A673 (cell line): ENCODE data around the gene AANAT. TPM values are rescaled to one million over a fixed set of nuclear protein-coding genes. Genes with fewer than 3 reads are reported as not detected.

ENCODE experiments used
- BruUV-seq: library from RNA; stranded (reverse); fragments of 400-500 nt; replicated peaks from 2 replicates; lab custom pipeline; 2021; lab: Mats Ljungman, UMichigan
- CTCF ChIA-PET: fragments of 300-600 bp; sonication (Branson Sonifier 250); formaldehyde crosslinking; loops from one replicate; lab custom pipeline; 2022; ENCODE audit warnings: antibody characterized with exemption; lab: Charles Lee
- POLR2A ChIA-PET: fragments of 300-600 bp; sonication (Branson Sonifier 250); formaldehyde crosslinking; loops from one replicate; lab custom pipeline; 2022; ENCODE audit warnings: antibody characterized with exemption; ENCODE audit not compliant: low non-redundant PET; lab: Charles Lee
- DNase-seq: peaks from one replicate; pipeline ENCODE4 v3.0.0-alpha.2; 2015; ENCODE audit warnings: low spot score
- H3K27ac ChIP-seq: fragments of 200-600 bp; sonication (generic); 2 replicates; pipeline ENCODE4 v1.5.1; 2016; ENCODE audit warnings: mixed run types, low read depth, mild to moderate bottlenecking, mixed read lengths, antibody characterized with exemption, low read length; ENCODE audit not compliant: poor library complexity, severe bottlenecking
- H3K27me3 ChIP-seq: fragments of 200-600 bp; sonication (generic); replicated peaks from 2 replicates; pipeline ENCODE4 v1.6.1; 2017; ENCODE audit warnings: mixed run types, low read depth, mild to moderate bottlenecking, mixed read lengths, antibody characterized with exemption, low read length; ENCODE audit not compliant: insufficient read depth, poor library complexity
- H3K36me3 ChIP-seq: fragments of 200-600 bp; sonication (generic); 2 replicates; pipeline ENCODE4 v1.6.1; 2016; ENCODE audit warnings: mixed run types, mild to moderate bottlenecking, mixed read lengths, antibody characterized with exemption, low read length; ENCODE audit not compliant: insufficient read depth, poor library complexity, severe bottlenecking
- H3K4me1 ChIP-seq: fragments of 200-600 bp; sonication (generic); 2 replicates; pipeline ENCODE4 v1.6.1; 2017; ENCODE audit warnings: mixed run types, mild to moderate bottlenecking, mixed read lengths, antibody characterized with exemption, low read length; ENCODE audit not compliant: insufficient read depth, poor library complexity, severe bottlenecking
- H3K4me3 ChIP-seq: fragments of 200-600 bp; sonication (generic); 2 replicates; pipeline ENCODE4 v1.5.1; 2016; ENCODE audit warnings: low read depth, mixed run types, mild to moderate bottlenecking, mixed read lengths, low read length; ENCODE audit not compliant: poor library complexity, severe bottlenecking
- H3K9me3 ChIP-seq: fragments of 200-600 bp; sonication (generic); 2 replicates; pipeline ENCODE4 v1.6.1; 2016; ENCODE audit warnings: mixed run types, low read depth, mild to moderate bottlenecking, mixed read lengths, antibody characterized with exemption, low read length; ENCODE audit not compliant: poor library complexity, severe bottlenecking
- EZH2 ChIP-seq: fragments of 200-600 bp; sonication (generic); IDR thresholded peaks from 2 replicates; pipeline ENCODE4 v1.6.1; 2017; ENCODE audit warnings: borderline replicate concordance, low read depth, mild to moderate bottlenecking, mixed read lengths, antibody characterized with exemption, low read length; ENCODE audit not compliant: poor library complexity, severe bottlenecking
- intact Hi-C: fragments of 100-400 bp; cut with micrococcal nuclease; formaldehyde crosslinking; loops from one replicate; pipeline ENCODE4 v1.10.0; 2022; ENCODE audit not compliant: unreplicated experiment
- total RNA-seq: library from RNA; stranded (reverse); gene quantifications from 2 replicates; pipeline ENCODE4 v1.2.3, GENCODE V29; 2021
- TF ChIP-seq, protein P1 (sequence below): fragments of 300-800, 200-600 bp; sonication (generic); conservative IDR thresholded peaks from 2 replicates; pipeline ENCODE4 v1.5.1; 2017; ENCODE audit warnings: low read depth, mild to moderate bottlenecking, antibody characterized with exemption, low read length, moderate library complexity, mixed read lengths

Gene AANAT
- total RNA-seq, 1 experiment from 2014 or later, result not detected

DNA sequence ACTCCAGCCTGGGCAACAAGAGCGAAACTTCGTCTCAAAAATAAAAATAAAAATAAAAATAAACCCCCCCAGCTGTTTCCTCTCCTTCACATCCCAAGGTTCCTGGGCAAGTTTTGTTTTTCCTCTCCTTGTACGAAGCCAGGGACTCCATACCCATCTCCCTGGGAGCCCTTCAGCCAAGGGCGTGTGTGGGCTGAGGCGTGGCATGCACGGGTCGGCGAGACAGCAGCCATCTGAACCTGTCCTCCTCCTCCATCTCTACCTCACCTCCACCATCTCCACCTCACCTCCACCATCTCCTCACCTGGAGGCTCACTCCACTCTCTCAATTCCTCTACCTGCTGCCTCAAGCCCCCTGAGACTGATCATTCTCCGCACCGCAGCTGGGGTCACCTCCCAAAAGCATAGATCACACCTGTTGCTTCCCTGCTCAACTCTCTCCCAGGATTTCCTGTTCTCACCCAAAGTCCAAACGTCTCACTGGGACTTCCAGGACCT is 16.9 kb downstream of the AANAT start:
- POLR2A ChIA-PET, result no interaction called here
- Histone ChIP-seq H3K27me3 (no peaks in the 10 kb centered on the region), H3K9me3 (no peaks in the 10 kb centered on the region), H3K4me3 (no peak overlapping the region), H3K27ac (no peak overlapping the region), H3K4me1 (no peaks in the 10 kb centered on the region), H3K36me3 (no peaks in the 10 kb centered on the region)
- CTCF ChIA-PET, result no interaction called here
- TF ChIP-seq, protein P1, sequence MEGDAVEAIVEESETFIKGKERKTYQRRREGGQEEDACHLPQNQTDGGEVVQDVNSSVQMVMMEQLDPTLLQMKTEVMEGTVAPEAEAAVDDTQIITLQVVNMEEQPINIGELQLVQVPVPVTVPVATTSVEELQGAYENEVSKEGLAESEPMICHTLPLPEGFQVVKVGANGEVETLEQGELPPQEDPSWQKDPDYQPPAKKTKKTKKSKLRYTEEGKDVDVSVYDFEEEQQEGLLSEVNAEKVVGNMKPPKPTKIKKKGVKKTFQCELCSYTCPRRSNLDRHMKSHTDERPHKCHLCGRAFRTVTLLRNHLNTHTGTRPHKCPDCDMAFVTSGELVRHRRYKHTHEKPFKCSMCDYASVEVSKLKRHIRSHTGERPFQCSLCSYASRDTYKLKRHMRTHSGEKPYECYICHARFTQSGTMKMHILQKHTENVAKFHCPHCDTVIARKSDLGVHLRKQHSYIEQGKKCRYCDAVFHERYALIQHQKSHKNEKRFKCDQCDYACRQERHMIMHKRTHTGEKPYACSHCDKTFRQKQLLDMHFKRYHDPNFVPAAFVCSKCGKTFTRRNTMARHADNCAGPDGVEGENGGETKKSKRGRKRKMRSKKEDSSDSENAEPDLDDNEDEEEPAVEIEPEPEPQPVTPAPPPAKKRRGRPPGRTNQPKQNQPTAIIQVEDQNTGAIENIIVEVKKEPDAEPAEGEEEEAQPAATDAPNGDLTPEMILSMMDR, result no peak
- no peak for TF ChIP-seq EZH2
- no peak for DNase-seq
- no TSS peak for BruUV-seq
- intact Hi-C loops, result no loop called here

DNA sequence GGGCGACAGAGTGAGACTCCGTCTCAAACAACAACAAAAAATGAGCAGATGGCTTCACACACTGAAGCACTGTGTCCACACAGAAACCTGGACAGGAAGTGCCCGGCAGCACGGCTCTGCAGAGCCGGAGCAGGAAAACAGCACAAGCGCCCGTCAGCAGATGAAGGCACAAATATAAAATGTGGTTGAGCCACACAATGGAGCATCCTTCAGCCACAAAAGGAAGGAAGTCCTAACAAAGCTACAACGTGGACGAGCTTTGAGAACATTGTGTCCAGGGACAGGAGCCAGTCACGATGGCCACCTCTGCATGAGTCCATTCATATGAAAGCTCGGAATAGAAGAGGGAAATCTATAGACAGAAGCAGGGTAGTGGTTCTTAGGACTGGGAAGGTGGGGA is 18.2 kb downstream of the AANAT start:
- no peak for DNase-seq
- intact Hi-C loops, result no loop called here
- Histone ChIP-seq H3K36me3 (no peaks in the 10 kb centered on the region), H3K4me3 (no peak overlapping the region), H3K9me3 (no peaks in the 10 kb centered on the region), H3K4me1 (no peaks in the 10 kb centered on the region), H3K27ac (no peak overlapping the region), H3K27me3 (no peaks in the 10 kb centered on the region)
- BruUV-seq, result no TSS peak
- ChIA-PET POLR2A (no interaction called here), CTCF (no interaction called here)
- no peak for TF ChIP-seq EZH2
- TF ChIP-seq, protein P1, result no peak

DNA sequence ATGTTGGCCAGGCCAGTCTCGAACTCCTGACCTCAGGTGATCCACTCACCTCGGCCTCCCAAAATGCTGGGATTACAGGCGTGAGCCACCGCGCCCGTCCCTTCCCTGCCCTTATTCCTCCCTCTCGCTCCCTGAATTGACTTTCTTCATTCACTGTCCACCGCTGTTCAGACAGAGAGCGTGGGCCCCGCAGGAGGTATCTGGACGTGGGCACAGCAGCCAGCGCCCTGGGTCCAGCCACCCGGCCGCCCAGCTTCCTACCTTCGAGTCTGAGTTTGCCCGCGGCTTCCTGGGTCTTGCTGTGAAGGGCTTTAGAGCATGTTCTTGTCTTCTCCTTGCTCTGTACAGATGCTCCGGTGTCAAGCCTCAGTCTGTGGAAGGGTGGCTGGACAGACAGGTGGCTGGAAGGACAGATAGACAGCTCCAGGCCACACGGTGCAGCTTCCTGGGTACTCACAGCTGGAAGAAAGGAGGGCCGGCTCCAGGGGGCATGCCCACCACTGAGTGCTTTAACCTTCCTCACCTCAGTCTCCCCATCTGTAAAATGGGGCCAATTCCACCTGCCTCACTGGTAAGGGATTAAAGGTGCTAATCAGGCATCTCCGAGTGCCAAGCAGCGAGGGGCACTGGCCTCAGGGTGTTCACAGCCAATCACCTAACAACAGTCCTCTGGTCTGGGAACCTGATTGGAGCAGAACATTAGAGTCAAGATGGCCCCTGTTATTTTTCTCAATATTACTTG is 20.2 kb downstream of the AANAT start:
- H3K4me3 ChIP-seq, result no peak overlapping the region
- TF ChIP-seq EZH2, result no peak
- TF ChIP-seq, protein P1, result no peak
- H3K4me1 ChIP-seq, result peaks cover 4% of the 10 kb centered on the region
- no TSS peak for BruUV-seq
- no peaks in the 10 kb centered on the region for H3K36me3 ChIP-seq
- H3K27ac ChIP-seq, result no peak overlapping the region
- H3K9me3 ChIP-seq, result no peaks in the 10 kb centered on the region
- ChIA-PET POLR2A (no interaction called here), CTCF (no interaction called here)
- no peaks in the 10 kb centered on the region for H3K27me3 ChIP-seq
- intact Hi-C loops, result no loop called here
- no peak for DNase-seq
